AG09309 (cell line): Measurements from ENCODE around the gene C11orf42.
A peak's percentile ranks its signal among the peaks of the same experiment; 100 is the strongest.

Experiments used
- DNase-seq: peaks from one replicate; pipeline ENCODE4 v3.0.0-alpha.2; 2010; ENCODE audit warnings: low read depth
- H3K4me3 ChIP-seq: 2 replicates; pipeline ENCODE4 v1.5.1; 2011; ENCODE audit warnings: mild to moderate bottlenecking, low read depth, low read length, moderate library complexity; ENCODE audit not compliant: control insufficient read depth
- TF ChIP-seq, protein P1 (sequence below): IDR thresholded peaks from 2 replicates; pipeline ENCODE4 v1.5.1; 2011; ENCODE audit warnings: mild to moderate bottlenecking, low read depth, low read length, inconsistent platforms; ENCODE audit not compliant: insufficient read depth, control insufficient read depth; ENCODE audit errors: missing control alignments

Gene C11orf42

GRCh38 chr11:6217722-6218121 is 12.4 kb downstream of the C11orf42 start:
- H3K4me3 ChIP-seq = no peak overlapping the region
- TF ChIP-seq, protein P1, sequence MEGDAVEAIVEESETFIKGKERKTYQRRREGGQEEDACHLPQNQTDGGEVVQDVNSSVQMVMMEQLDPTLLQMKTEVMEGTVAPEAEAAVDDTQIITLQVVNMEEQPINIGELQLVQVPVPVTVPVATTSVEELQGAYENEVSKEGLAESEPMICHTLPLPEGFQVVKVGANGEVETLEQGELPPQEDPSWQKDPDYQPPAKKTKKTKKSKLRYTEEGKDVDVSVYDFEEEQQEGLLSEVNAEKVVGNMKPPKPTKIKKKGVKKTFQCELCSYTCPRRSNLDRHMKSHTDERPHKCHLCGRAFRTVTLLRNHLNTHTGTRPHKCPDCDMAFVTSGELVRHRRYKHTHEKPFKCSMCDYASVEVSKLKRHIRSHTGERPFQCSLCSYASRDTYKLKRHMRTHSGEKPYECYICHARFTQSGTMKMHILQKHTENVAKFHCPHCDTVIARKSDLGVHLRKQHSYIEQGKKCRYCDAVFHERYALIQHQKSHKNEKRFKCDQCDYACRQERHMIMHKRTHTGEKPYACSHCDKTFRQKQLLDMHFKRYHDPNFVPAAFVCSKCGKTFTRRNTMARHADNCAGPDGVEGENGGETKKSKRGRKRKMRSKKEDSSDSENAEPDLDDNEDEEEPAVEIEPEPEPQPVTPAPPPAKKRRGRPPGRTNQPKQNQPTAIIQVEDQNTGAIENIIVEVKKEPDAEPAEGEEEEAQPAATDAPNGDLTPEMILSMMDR = no peak
- DNase-seq = no peak

DNA sequence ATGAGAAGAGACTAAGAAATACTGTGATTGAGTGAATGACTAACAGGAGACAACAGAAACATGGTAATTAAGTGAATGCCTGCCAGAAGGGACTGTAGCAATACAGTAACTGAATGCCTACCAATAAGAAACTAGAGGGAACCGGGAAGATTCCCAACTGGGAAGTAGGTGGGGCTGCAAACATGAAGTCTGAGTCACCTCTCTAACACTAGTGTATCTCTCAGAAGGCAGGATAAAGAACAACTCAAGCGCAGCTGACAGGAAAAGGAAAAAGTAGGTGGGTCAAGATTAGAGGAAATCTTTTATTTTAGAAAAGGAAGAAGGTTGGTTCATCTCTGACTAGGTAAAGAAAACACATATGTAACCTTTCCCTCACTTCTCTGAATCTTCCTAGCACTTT is 14.0 kb downstream of the C11orf42 start:
- no peak overlapping the region for H3K4me3 ChIP-seq
- TF ChIP-seq, protein P1 = no peak
- DNase-seq = peak; percentile 90

- H3K4me3 ChIP-seq = no peak overlapping the region
- no peak for DNase-seq
- TF ChIP-seq, protein P1 = no peak
Observed at GRCh38 chr11:6223854-6224253, 18.5 kb downstream of the C11orf42 start.

DNA sequence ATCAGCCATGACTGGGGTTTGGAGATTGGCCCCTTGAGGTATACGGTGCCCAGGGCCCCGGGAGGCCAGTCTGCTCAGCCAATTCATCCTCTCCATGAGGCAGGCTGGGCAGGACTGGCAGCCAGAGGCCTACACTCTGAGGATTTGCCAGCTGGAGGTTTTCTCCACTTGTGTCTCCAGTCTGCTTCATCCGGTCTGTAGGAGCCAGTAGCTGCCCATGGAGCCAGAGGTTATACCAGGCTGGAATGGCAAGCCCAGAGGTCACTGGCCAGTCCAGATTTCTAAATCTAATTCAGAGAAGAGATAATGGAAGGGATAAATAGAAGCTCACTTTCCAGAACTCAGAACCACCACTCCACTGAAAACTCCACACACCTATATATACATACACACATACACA is 19.1 kb downstream of the C11orf42 start:
- no peak for DNase-seq
- no peak overlapping the region for H3K4me3 ChIP-seq
- TF ChIP-seq, protein P1 = no peak

- no peak overlapping the region for H3K4me3 ChIP-seq
- TF ChIP-seq, protein P1 = no peak
- no peak for DNase-seq
Observed at GRCh38 chr11:6225024-6225423, 19.7 kb downstream of the C11orf42 start.

DNA sequence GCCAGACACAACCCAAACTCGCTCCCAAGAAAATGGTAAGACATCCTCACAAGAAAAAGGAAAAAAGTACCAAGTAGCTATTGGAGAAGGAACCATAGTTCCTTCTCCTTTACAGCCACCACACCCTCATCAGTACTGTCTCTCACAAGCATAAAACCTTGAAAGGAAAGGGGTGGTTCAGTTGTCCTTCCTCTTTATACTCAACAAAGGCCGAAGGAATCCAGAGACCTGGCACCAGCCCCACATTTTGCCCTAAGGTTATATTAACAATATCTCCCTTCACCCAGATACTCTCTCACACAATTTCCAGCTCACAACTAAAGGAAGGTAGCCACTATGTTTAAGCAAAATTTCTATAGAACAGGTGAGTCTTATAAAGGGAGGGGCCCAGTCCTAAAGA is 20.5 kb downstream of the C11orf42 start:
- TF ChIP-seq, protein P1 = no peak
- no peak for DNase-seq
- no peak overlapping the region for H3K4me3 ChIP-seq

DNA sequence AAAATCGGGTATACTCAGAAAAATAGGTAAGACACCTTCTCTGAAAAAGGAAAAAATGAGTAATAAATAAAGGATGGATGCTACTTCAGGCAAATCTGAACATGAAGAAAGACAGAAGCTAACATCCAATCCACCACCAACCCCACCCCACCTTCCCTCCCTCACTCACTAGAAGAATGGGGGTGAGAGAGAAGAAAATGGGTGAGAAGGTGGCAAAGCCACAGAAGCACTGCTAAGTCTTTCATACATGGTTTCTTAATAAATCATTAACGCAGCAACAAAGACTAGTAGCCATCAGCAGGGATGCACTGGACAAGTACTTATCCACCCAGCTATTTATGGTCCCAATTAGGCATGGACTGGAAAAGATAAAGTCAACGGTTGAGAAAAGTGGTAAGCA is 23.2 kb downstream of the C11orf42 start:
- H3K4me3 ChIP-seq = no peak overlapping the region
- no peak for DNase-seq
- TF ChIP-seq, protein P1 = no peak
